ENCODE data around the gene RGS5. TPM values are rescaled to one million over a fixed set of nuclear protein-coding genes. Genes with fewer than 3 reads are reported as not detected.
A peak's percentile ranks its signal among the peaks of the same experiment; 100 is the strongest.

RGS5 gene
- total and polyA plus RNA-seq, 8 donors = 29.4 to 314 (median 127) TPM

GRCh38 chr1:163172596-163172995 lies 30.1 kb downstream of the RGS5 start:
- intact Hi-C loops (cut with DNase I; ENCODE audit: low total_unique reads) = loop anchor here (10.0 kb wide), 2 partner anchors 288 to 318 kb away; no protein-coding TSS in a partner anchor
- TF ChIP-seq EP300 (IDR thresholded peaks at IDR 0.05) = no peak
- no peak for TF ChIP-seq CTCF (IDR thresholded peaks at IDR 0.05)
- no peak for TF ChIP-seq POLR2A (IDR thresholded peaks at IDR 0.05)
- TF ChIP-seq POLR2AphosphoS5 (IDR thresholded peaks at IDR 0.05) = no peak
- DNase-seq = no peak
- H3K9me3 ChIP-seq = no peaks in the 10 kb centered on the region
- WGBS, 5 donors = 52 to 73% (median 57%) methylated on average over 2 of the region's 2 CpGs
- peaks cover 7 to 52% (median 26%) of the 10 kb centered on the region in 4 donors for H3K4me1 ChIP-seq
- no peak overlapping the region for H3K4me3 ChIP-seq
- H3K36me3 ChIP-seq = no peaks in the 10 kb centered on the region
- peak overlapping the region in 2 of 5 donors; percentile 36 to 46 for H3K27ac ChIP-seq
- no peaks in the 10 kb centered on the region for H3K27me3 ChIP-seq

DNA sequence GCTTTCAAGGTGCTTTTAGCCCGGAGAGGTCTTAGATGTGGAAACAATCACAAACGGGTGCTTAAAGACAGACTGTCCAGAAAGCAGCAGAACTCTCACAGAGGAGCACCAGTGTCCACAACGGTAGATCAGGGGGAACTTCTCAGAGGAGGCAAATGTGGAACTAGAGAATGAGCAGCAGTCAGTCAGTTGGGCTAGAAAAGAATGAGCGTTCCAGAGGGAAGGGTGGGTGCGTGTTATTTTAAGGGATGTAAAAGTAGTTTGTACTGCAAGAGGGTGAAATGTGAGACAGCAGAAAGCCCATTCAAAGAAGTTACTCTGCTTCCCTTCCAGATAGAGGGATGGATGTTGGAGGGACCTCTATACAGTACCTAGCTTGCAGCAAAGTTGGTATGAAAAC lies 30.9 kb downstream of the RGS5 start:
- H3K4me1 ChIP-seq = peaks cover 7 to 60% (median 28%) of the 10 kb centered on the region in 4 donors
- H3K36me3 ChIP-seq = no peaks in the 10 kb centered on the region
- H3K4me3 ChIP-seq = no peak overlapping the region
- H3K27ac ChIP-seq = peak overlapping the region in 3 of 5 donors; percentile 27 to 46 (median 36)
- no peak for DNase-seq
- no peaks in the 10 kb centered on the region for H3K27me3 ChIP-seq
- H3K9me3 ChIP-seq = no peaks in the 10 kb centered on the region
- WGBS, 5 donors = 27 to 48% (median 37%) methylated on average over 5 of the region's 5 CpGs
- intact Hi-C loops (cut with DNase I; ENCODE audit: low total_unique reads) = loop anchor here (10.0 kb wide), 2 partner anchors 287 to 317 kb away; no protein-coding TSS in a partner anchor
- TF ChIP-seq EP300 (IDR thresholded peaks at IDR 0.05) = no peak
- no peak for TF ChIP-seq POLR2AphosphoS5 (IDR thresholded peaks at IDR 0.05)
- TF ChIP-seq CTCF (IDR thresholded peaks at IDR 0.05) = no peak

DNA sequence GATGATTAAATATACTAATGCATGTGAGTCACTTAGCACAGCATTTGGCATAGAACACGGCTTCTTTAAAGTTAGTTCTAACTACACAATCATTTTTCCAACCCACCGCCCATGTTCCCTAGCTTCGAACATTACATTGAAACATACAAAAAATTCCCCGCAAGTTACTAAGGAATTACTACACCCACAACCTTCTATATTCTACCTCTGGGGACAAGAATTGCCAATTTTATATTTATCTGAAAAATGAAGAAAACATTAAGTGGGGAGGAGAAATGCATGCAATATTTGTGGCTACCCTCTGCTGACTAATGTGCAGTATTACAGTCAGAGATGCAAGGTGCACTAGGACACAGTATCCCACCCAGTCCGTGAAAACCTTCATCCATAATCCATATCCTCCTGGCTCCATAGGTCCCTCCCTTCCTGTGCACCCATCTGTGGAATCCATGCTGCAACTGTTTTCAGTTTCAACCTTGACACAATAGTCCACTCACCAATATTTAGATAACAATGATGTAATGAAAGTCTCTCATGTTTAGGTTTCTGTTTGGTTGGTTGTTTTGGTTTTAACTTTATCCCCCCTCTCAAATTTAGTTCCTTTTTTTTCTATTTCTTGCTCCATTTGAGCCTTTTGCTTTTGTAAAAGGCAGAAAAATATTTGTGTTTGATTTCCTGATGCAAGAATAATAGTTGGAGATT lies 31.6 kb downstream of the RGS5 start:
- 63 to 78% (median 76%) methylated on average over 5 of the region's 5 CpGs for WGBS, 5 donors

GRCh38 chr1:163170331-163170730 lies 32.4 kb downstream of the RGS5 start:
- no peaks in the 10 kb centered on the region for H3K9me3 ChIP-seq
- no peak for DNase-seq
- H3K27me3 ChIP-seq = no peaks in the 10 kb centered on the region
- H3K4me3 ChIP-seq = no peak overlapping the region
- H3K36me3 ChIP-seq = no peaks in the 10 kb centered on the region
- TF ChIP-seq POLR2A (IDR thresholded peaks at IDR 0.05) (no peak), EP300 (IDR thresholded peaks at IDR 0.05) (no peak), CTCF (IDR thresholded peaks at IDR 0.05) (no peak), POLR2AphosphoS5 (IDR thresholded peaks at IDR 0.05) (no peak)
- intact Hi-C loops (cut with DNase I; ENCODE audit: low total_unique reads) = loop anchor here (10.0 kb wide), 2 partner anchors 286 to 316 kb away; no protein-coding TSS in a partner anchor
- peak overlapping the region in 1 of 5 donors; percentile 43 for H3K27ac ChIP-seq
- H3K4me1 ChIP-seq = peaks cover 7 to 66% (median 31%) of the 10 kb centered on the region in 4 donors
- 68 to 88% (median 76%) methylated on average over 1 of the region's 1 CpG for WGBS, 5 donors

More for the DNA sequence above, 31.6 kb downstream of the RGS5 start:
- peak overlapping the region in 3 of 5 donors; percentile 27 to 46 (median 36) for H3K27ac ChIP-seq
- no peaks in the 10 kb centered on the region for H3K27me3 ChIP-seq
- H3K4me3 ChIP-seq = no peak overlapping the region
- no peaks in the 10 kb centered on the region for H3K9me3 ChIP-seq
- H3K4me1 ChIP-seq = peaks cover 7 to 66% (median 32%) of the 10 kb centered on the region in 4 donors
- intact Hi-C loops (cut with DNase I; ENCODE audit: low total_unique reads) = loop anchor here (10.0 kb wide), 2 partner anchors 286 to 316 kb away; no protein-coding TSS in a partner anchor
- H3K36me3 ChIP-seq = no peaks in the 10 kb centered on the region
- TF ChIP-seq CTCF (IDR thresholded peaks at IDR 0.05) (peak in 1 of 7 experiments; percentile 38), EP300 (IDR thresholded peaks at IDR 0.05) (no peak)
- DNase-seq = peak in 1 of 2 donors; percentile 23
